H1 (cell line): ENCODE measurements around the gene SLC7A9. TPM values are rescaled to one million over a fixed set of nuclear protein-coding genes. Genes with fewer than 3 reads are reported as not detected.
A peak's percentile ranks its signal among the peaks of the same experiment; 100 is the strongest.

Experiments used
- CTCF ChIA-PET: fragments of 300-600 bp; sonication (Branson Sonifier 250); formaldehyde crosslinking; loops from one replicate; lab custom pipeline; 2021; ENCODE audit not compliant: partially characterized antibody; lab: Charles Lee
- POLR2A ChIA-PET: fragments of 300-600 bp; sonication (Branson Sonifier 250); formaldehyde crosslinking; loops from one replicate; lab custom pipeline; 2021; ENCODE audit warnings: inconsistent platforms; ENCODE audit not compliant: partially characterized antibody; lab: Charles Lee
- DNase-seq, 2 experiments: peaks; one replicate each; pipeline versions ENCODE4 v3.0.0 to v3.0.0-alpha.2; 2010 to 2022; ENCODE audit warnings: low spot score in 2 of 2, low read depth in 1 of 2, mixed read lengths in 1 of 2
- FAIRE-seq: peaks from 2 replicates; lab custom pipeline; 2011; peaks lifted over from hg19 to GRCh38; lab: Jason Lieb, UNC
- H2AFZ ChIP-seq: 2 replicates; pipeline ENCODE4 v1.8.1; 2012; ENCODE audit warnings: low read length, inconsistent platforms
- H2AK5ac ChIP-seq: 2 replicates; pipeline ENCODE4 v1.6.1; 2013; ENCODE audit warnings: low read depth, low read length
- H2BK120ac ChIP-seq: replicated peaks from 2 replicates; pipeline ENCODE3; 2013; ENCODE audit warnings: low read depth, low read length, inconsistent platforms
- H2BK12ac ChIP-seq: 2 replicates; pipeline ENCODE4 v1.6.1; 2013; ENCODE audit warnings: low read depth, low read length
- H2BK15ac ChIP-seq: 2 replicates; pipeline ENCODE4 v1.6.1; 2013; ENCODE audit warnings: low read length
- H2BK20ac ChIP-seq: 2 replicates; pipeline ENCODE4 v1.6.1; 2013; ENCODE audit warnings: low read length
- H2BK5ac ChIP-seq: 2 replicates; pipeline ENCODE4 v1.6.1; 2013; ENCODE audit warnings: low read depth, low read length
- H3K14ac ChIP-seq: 2 replicates; pipeline ENCODE4 v1.6.1; 2013; ENCODE audit warnings: inconsistent platforms; ENCODE audit not compliant: insufficient read length
- H3K18ac ChIP-seq: 2 replicates; pipeline ENCODE4 v1.6.1; 2013; ENCODE audit warnings: low read length; ENCODE audit errors: extremely low read depth
- H3K23ac ChIP-seq: 2 replicates; pipeline ENCODE4 v1.6.1; 2013; ENCODE audit warnings: inconsistent platforms; ENCODE audit not compliant: insufficient read length
- H3K23me2 ChIP-seq: 2 replicates; pipeline ENCODE4 v1.6.1; 2013; ENCODE audit warnings: low read depth, low read length
- H3K27ac ChIP-seq: 2 replicates; pipeline ENCODE4 v1.6.1; 2011; ENCODE audit warnings: low read depth, low read length, inconsistent platforms
- H3K27me3 ChIP-seq, 4 experiments: replicated peaks in 1 of 4; 1 replicate in 1 of 4; 2 replicates in 3 of 4; pipeline versions ENCODE4 v1.6.1 to v1.8.1; 2011 to 2013; ENCODE audit warnings: low read length in 3 of 4, mild to moderate bottlenecking in 3 of 4, inconsistent platforms in 2 of 4, mixed read lengths in 2 of 4, moderate library complexity in 1 of 4; ENCODE audit not compliant: control insufficient read depth in 3 of 4, insufficient read depth in 3 of 4; ENCODE audit errors: extremely low read depth in 1 of 4
- H3K36me3 ChIP-seq, 4 experiments: 2 replicates each; pipeline versions ENCODE4 v1.6.1 to v1.8.1; 2011 to 2013; ENCODE audit warnings: mild to moderate bottlenecking in 4 of 4, low read length in 3 of 4, moderate library complexity in 2 of 4, control low read depth in 1 of 4, inconsistent platforms in 1 of 4; ENCODE audit not compliant: insufficient read depth in 4 of 4, control insufficient read depth in 2 of 4
- H3K4ac ChIP-seq: replicated peaks from 2 replicates; pipeline ENCODE3; 2013; ENCODE audit warnings: low read length, low read depth, mixed read lengths, inconsistent platforms; ENCODE audit not compliant: insufficient read length
- H3K4me1 ChIP-seq, 4 experiments: replicated peaks in 1 of 4; 1 replicate in 1 of 4; 2 replicates in 3 of 4; pipeline versions ENCODE4 v1.6.1 to v1.8.1; 2011 to 2013; ENCODE audit warnings: low read length in 3 of 4, inconsistent platforms in 2 of 4, mixed read lengths in 1 of 4; ENCODE audit not compliant: insufficient read depth in 4 of 4, control insufficient read depth in 3 of 4
- H3K4me2 ChIP-seq, 2 experiments: 2 replicates each; pipeline versions ENCODE4 v1.6.1 to v1.8.1; 2011 to 2013; ENCODE audit warnings: low read depth in 2 of 2, low read length in 2 of 2, control low read depth in 1 of 2, inconsistent platforms in 1 of 2, mild to moderate bottlenecking in 1 of 2; ENCODE audit not compliant: insufficient read depth in 1 of 2
- H3K4me3 ChIP-seq, 4 experiments: fragments of 200-600, 300-600 bp in 1 of 4; sonication (generic), shearing (Covaris generic), sonication (Bioruptor Twin) in 1 of 4; 2 replicates each; pipeline versions ENCODE4 v1.5.1 to v1.8.1; 2011 to 2016; ENCODE audit warnings: low read length in 4 of 4, low read depth in 3 of 4, control low read depth in 2 of 4, inconsistent platforms in 2 of 4, mild to moderate bottlenecking in 2 of 4, mixed read lengths in 1 of 4, moderate library complexity in 1 of 4; ENCODE audit not compliant: insufficient read depth in 2 of 4; ENCODE audit errors: extremely low read depth in 1 of 4
- H3K56ac ChIP-seq: replicated peaks from 2 replicates; pipeline ENCODE3; 2013; ENCODE audit warnings: low read depth, mild to moderate bottlenecking, mixed read lengths, low read length, inconsistent platforms; ENCODE audit not compliant: insufficient read length
- H3K79me1 ChIP-seq: 2 replicates; pipeline ENCODE4 v1.6.1; 2013; ENCODE audit warnings: low read depth, low read length, control low read depth
- H3K79me2 ChIP-seq, 2 experiments: 2 replicates each; pipeline versions ENCODE4 v1.6.1 to v1.8.1; 2012 to 2013; ENCODE audit warnings: low read length in 2 of 2, mild to moderate bottlenecking in 2 of 2, inconsistent platforms in 1 of 2; ENCODE audit not compliant: insufficient read depth in 2 of 2, control insufficient read depth in 1 of 2
- H3K9ac ChIP-seq, 4 experiments: replicated peaks in 1 of 4; 1 replicate in 1 of 4; 2 replicates in 3 of 4; pipeline versions ENCODE4 v1.6.1 to v1.8.1; 2011 to 2013; ENCODE audit warnings: low read depth in 3 of 4, low read length in 3 of 4, control low read depth in 2 of 4, mild to moderate bottlenecking in 2 of 4, moderate library complexity in 2 of 4, inconsistent platforms in 1 of 4; ENCODE audit errors: extremely low read depth in 1 of 4
- H3K9me3 ChIP-seq, 2 experiments: 2 replicates each; pipeline versions ENCODE4 v1.6.1 to v1.8.1; 2012 to 2013; ENCODE audit warnings: mild to moderate bottlenecking in 2 of 2, moderate library complexity in 2 of 2, control low read depth in 1 of 2, inconsistent platforms in 1 of 2, low read depth in 1 of 2, low read length in 1 of 2, mixed read lengths in 1 of 2; ENCODE audit not compliant: insufficient read depth in 2 of 2
- H4K20me1 ChIP-seq, 2 experiments: replicated peaks in 1 of 2; 2 replicates each; pipeline versions ENCODE3 to v1.8.1; 2011 to 2013; ENCODE audit warnings: inconsistent platforms in 2 of 2, low read length in 2 of 2, mild to moderate bottlenecking in 1 of 2; ENCODE audit not compliant: insufficient read depth in 2 of 2, control insufficient read depth in 1 of 2
- H4K5ac ChIP-seq: 2 replicates; pipeline ENCODE4 v1.6.1; 2013; ENCODE audit warnings: low read length, low read depth, mixed read lengths, inconsistent platforms; ENCODE audit not compliant: insufficient read length
- H4K8ac ChIP-seq: 2 replicates; pipeline ENCODE4 v1.8.0; 2013; ENCODE audit warnings: mild to moderate bottlenecking, moderate library complexity, low read length, inconsistent platforms; ENCODE audit not compliant: insufficient read depth; ENCODE audit errors: extremely low read depth
- H4K91ac ChIP-seq: replicated peaks from 2 replicates; pipeline ENCODE3; 2013; ENCODE audit warnings: low read length, mixed read lengths, inconsistent platforms; ENCODE audit not compliant: insufficient read length
- WGBS, 2 experiments: shearing (Covaris generic) in 1 of 2; methylation state at CpG; one replicate each; pipeline versions ENCODE4 v1.1.6 to v1.1.7; 2013 to 2015; ENCODE audit warnings: low lambda C conversion rate in 2 of 2, mixed read lengths in 2 of 2, inconsistent platforms in 1 of 2, low coverage in 1 of 2, missing lambda C conversion rate in 1 of 2; ENCODE audit not compliant: insufficient replicate concordance in 2 of 2, insufficient coverage in 1 of 2, insufficient read length in 1 of 2; ENCODE audit errors: extremely low coverage in 1 of 2, missing lambda C conversion rate in 1 of 2; 5-methylcytosine and 5-hydroxymethylcytosine counted together
- polyA plus RNA-seq, 7 experiments: library from polyadenylated mRNA; depleted of rRNA in 3 of 7; stranded (reverse) in 5 of 7; unstranded in 2 of 7; fragments of >200 nt in 5 of 7; fragments of 200-250 nt in 2 of 7; gene quantifications; 1 replicate in 5 of 7; 2 replicates in 1 of 7; 4 replicates in 1 of 7; pipeline versions ENCODE4 v1.2.1 to v1.2.3, GENCODE V29; 2011 to 2013; ENCODE audit warnings: missing spikeins in 2 of 7, mixed read lengths in 2 of 7
- total RNA-seq: library from RNA; stranded (reverse); fragmentation: NEBNext Ultra II Directional; extraction: Animal tissue kit (Norgen Biotek cat#: 25700); gene quantifications from 2 replicates; pipeline ENCODE4 v1.2.1, GENCODE V29; 2021
- TF ChIP-seq, protein P1 (sequence below): IDR thresholded peaks from 2 replicates; pipeline ENCODE4 v1.6.1; 2012; ENCODE audit warnings: inconsistent platforms

Gene SLC7A9
- total and polyA plus RNA-seq, 2 of the 8 experiments (the other 6 are each of a cell fraction or from before 2014, with no cell fraction given) = 0.15 TPM; not detected in 1

DNA sequence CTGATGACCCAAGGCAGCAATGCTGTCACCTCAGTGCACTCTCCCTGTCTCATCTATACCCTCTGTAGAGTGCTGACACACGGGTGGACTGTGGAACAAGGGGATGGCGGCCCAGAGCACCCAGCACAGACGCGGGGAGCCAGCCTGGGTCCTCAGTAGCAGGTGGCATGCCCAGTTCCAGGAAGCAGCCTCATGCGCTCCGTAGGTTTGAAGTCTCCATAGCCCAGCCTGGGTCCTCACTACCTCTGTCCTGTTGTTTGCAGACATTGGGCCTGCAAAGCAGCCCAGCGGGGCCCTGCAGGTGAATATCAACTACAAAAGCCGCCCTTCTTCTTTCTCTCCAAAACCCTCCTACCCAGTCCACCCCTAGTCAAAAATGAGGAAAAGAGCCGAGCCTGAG, 5.0 kb upstream of the SLC7A9 start:
- Histone ChIP-seq H2BK20ac (no peak overlapping the region), H3K79me1 (no peaks in the 10 kb centered on the region), H3K4ac (no peak overlapping the region), H4K8ac (no peak overlapping the region), H2BK12ac (no peak overlapping the region), H2BK15ac (no peak overlapping the region), H2BK120ac (no peak overlapping the region), H3K4me2 (no peak overlapping the region), H2AFZ (no peak overlapping the region), H3K36me3 (no peaks in the 10 kb centered on the region), H3K23ac (no peak overlapping the region), H2AK5ac (no peak overlapping the region), H3K18ac (no peak overlapping the region), H3K14ac (no peak overlapping the region), H3K9me3 (no peaks in the 10 kb centered on the region), H3K27ac (no peak overlapping the region), H4K91ac (no peak overlapping the region), H3K27me3 (no peaks in the 10 kb centered on the region), H3K4me1 (peaks cover 0 to 8% (median 3%) of the 10 kb centered on the region in 4 experiments; a peak in 6 of 7 replicates), H3K4me3 (no peak overlapping the region), H4K20me1 (peaks cover 0 to 1% of the 10 kb centered on the region in 2 experiments), H3K9ac (no peak overlapping the region), H3K23me2 (no peaks in the 10 kb centered on the region), H4K5ac (no peak overlapping the region), H2BK5ac (no peak overlapping the region), H3K56ac (no peak overlapping the region), H3K79me2 (no peaks in the 10 kb centered on the region)
- POLR2A ChIA-PET = no interaction called here
- CTCF ChIA-PET = interaction anchor here (0.8 kb wide), 1 partner anchor 10 kb away, joined by 3 read pairs; no protein-coding TSS in a partner anchor
- TF ChIP-seq, protein P1, sequence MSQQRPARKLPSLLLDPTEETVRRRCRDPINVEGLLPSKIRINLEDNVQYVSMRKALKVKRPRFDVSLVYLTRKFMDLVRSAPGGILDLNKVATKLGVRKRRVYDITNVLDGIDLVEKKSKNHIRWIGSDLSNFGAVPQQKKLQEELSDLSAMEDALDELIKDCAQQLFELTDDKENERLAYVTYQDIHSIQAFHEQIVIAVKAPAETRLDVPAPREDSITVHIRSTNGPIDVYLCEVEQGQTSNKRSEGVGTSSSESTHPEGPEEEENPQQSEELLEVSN = no peak
- DNase-seq (peak in 1 of 2 experiments; percentile 37), FAIRE-seq (no peak)
- WGBS, 2 experiments = 72% methylated on average over 7 of the region's 9 CpGs; no CpG with 5 or more reads in 1 of the 2 experiments
